Liver (tissue), 9 donors: Measurements from ENCODE around the gene CDH22. TPM values are rescaled to one million over a fixed set of nuclear protein-coding genes. Genes with fewer than 3 reads are reported as not detected.

Experiments used
- DNase-seq: peaks from one replicate; pipeline ENCODE4 v3.0.0-alpha.2; 2017; ENCODE audit warnings: low spot score
- H3K27ac ChIP-seq, 2 donors: one replicate each; pipeline ENCODE4 v1.7.0; 2013; ENCODE audit warnings: inconsistent platforms in 2 of 2, low read length in 2 of 2, control low read depth in 1 of 2, low read depth in 1 of 2, mild to moderate bottlenecking in 1 of 2
- H3K27me3 ChIP-seq, 4 donors: one replicate each; pipeline versions ENCODE4 v1.6.1 to v1.7.0; 2013; ENCODE audit warnings: low read length in 3 of 4, inconsistent platforms in 1 of 4, mild to moderate bottlenecking in 1 of 4, moderate library complexity in 1 of 4; ENCODE audit not compliant: control insufficient read depth in 4 of 4, insufficient read depth in 4 of 4
- H3K36me3 ChIP-seq, 4 donors: one replicate each; pipeline versions ENCODE4 v1.6.1 to v1.7.0; 2013; ENCODE audit warnings: low read length in 3 of 4, mild to moderate bottlenecking in 3 of 4, low read depth in 1 of 4, moderate library complexity in 1 of 4; ENCODE audit not compliant: control insufficient read depth in 4 of 4, insufficient read depth in 3 of 4
- H3K4me1 ChIP-seq, 4 donors: one replicate each; pipeline versions ENCODE4 v1.6.1 to v1.7.0; 2013; ENCODE audit warnings: low read length in 3 of 4, mild to moderate bottlenecking in 3 of 4, moderate library complexity in 1 of 4; ENCODE audit not compliant: control insufficient read depth in 4 of 4, insufficient read depth in 4 of 4
- H3K4me3 ChIP-seq, 3 donors: one replicate each; pipeline versions ENCODE4 v1.6.1 to v1.7.0; 2013; ENCODE audit warnings: low read length in 3 of 3, control low read depth in 1 of 3, low read depth in 1 of 3, mild to moderate bottlenecking in 1 of 3
- H3K9ac ChIP-seq, 2 donors: one replicate each; pipeline ENCODE4 v1.7.0; 2013; ENCODE audit warnings: low read length in 2 of 2, mild to moderate bottlenecking in 2 of 2, moderate library complexity in 2 of 2, control low read depth in 1 of 2, low read depth in 1 of 2
- H3K9me3 ChIP-seq, 4 donors: one replicate each; pipeline versions ENCODE4 v1.6.1 to v1.7.0; 2013; ENCODE audit warnings: low read length in 3 of 4; ENCODE audit not compliant: control insufficient read depth in 4 of 4
- FOXA1 ChIP-seq: IDR thresholded peaks from 2 replicates; pipeline ENCODE4 v1.6.1; 2016; ENCODE audit warnings: antibody characterized with exemption
- FOXA2 ChIP-seq: IDR thresholded peaks from 2 replicates; pipeline ENCODE4 v1.6.1; 2016; ENCODE audit warnings: antibody characterized with exemption
- HNF4A ChIP-seq, 2 donors: conservative IDR thresholded peaks; 2 replicates each; pipeline ENCODE4 v1.6.1; 2016; ENCODE audit warnings: antibody characterized with exemption in 2 of 2, mild to moderate bottlenecking in 2 of 2
- HNF4G ChIP-seq: IDR thresholded peaks from 2 replicates; pipeline ENCODE4 v1.6.1; 2016; ENCODE audit warnings: antibody characterized with exemption
- JUND ChIP-seq, 2 donors: IDR thresholded peaks; 2 replicates each; pipeline ENCODE4 v1.6.1; 2016; ENCODE audit warnings: antibody characterized with exemption in 2 of 2
- RAD21 ChIP-seq, 2 donors: IDR thresholded peaks; 2 replicates each; pipeline ENCODE4 v1.6.1; 2016; ENCODE audit warnings: antibody characterized with exemption in 2 of 2, mild to moderate bottlenecking in 2 of 2
- RXRA ChIP-seq, 2 donors: IDR thresholded peaks; 2 replicates each; pipeline ENCODE4 v1.6.1; 2017 to 2018; ENCODE audit warnings: antibody characterized with exemption in 2 of 2, mild to moderate bottlenecking in 1 of 2
- SP1 ChIP-seq: IDR thresholded peaks from 2 replicates; pipeline ENCODE4 v1.6.1; 2018; ENCODE audit warnings: antibody characterized with exemption, mild to moderate bottlenecking
- WGBS: extraction: QIAGEN DNeasy Blood & Tissue Kit; methylation state at CpG from one replicate; pipeline ENCODE4 v1.1.7; 2013; 5-methylcytosine and 5-hydroxymethylcytosine counted together
- polyA plus RNA-seq, 2 donors: library from polyadenylated mRNA; stranded (reverse) in 1 of 2; unstranded in 1 of 2; fragments of 200-250 nt in 1 of 2; fragments of >200 nt in 1 of 2; fragmentation: Nextera tagmentation in 1 of 2; extraction: Ambion mirVana in 1 of 2; gene quantifications; one replicate each; pipeline versions ENCODE4 v1.2.1 to v1.2.3, GENCODE V29; 2013 to 2015
- total RNA-seq, 2 donors: library from RNA; depleted of rRNA; stranded (reverse); fragments of >200 nt; gene quantifications; one replicate each; pipeline ENCODE4 v1.2.3, GENCODE V29; 2014
- TF ChIP-seq, protein P1 (sequence below): IDR thresholded peaks from 2 replicates; pipeline ENCODE4 v1.6.1; 2016; ENCODE audit warnings: antibody characterized with exemption, mild to moderate bottlenecking
- TF ChIP-seq, protein P2 (sequence below): IDR thresholded peaks from 2 replicates; pipeline ENCODE4 v1.6.1; 2016; ENCODE audit warnings: antibody characterized with exemption
- TF ChIP-seq, protein P3 (sequence below): fragments of 150-350 bp; IDR thresholded peaks from 2 replicates; pipeline ENCODE4 v1.5.1; 2017; ENCODE audit warnings: improper control_type of control experiment, low read depth, low read length; ENCODE audit not compliant: missing input control
- TF ChIP-seq, protein P4 (sequence below): IDR thresholded peaks from 2 replicates; pipeline ENCODE4 v1.6.1; 2016; ENCODE audit warnings: antibody characterized with exemption
- donor health status: healthy.
- donor health status: healthy.
- donor health status: healthy.
- donor health status: healthy.
- donor health status: healthy.

Gene CDH22
- total and polyA plus RNA-seq, 4 donors = 0.02 TPM; not detected in 3

DNA sequence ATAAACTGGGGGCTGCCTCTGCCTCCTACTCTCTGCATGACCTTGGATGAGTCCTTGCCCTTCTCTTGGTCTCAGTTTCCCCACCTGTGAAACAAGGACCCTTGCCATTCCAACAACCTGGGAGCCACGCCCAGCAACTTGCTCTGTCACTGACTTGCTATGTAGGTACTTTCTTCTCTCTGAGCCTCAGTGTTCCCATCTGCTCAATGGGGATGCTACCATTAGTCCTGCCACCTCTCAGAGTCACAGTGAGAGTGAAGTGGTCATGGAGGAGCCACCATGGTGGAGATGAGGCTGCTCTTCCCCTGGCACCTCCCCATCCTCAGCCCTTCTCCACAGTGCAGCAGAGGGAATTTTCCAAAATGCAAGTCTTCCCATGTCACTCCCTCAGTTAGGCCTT lies 70.6 kb downstream of the CDH22 start:
- TF ChIP-seq JUND (IDR thresholded peaks at IDR 0.05) (no peak), RXRA (IDR thresholded peaks at IDR 0.05) (no peak), HNF4G (no peak), HNF4A (conservative IDR thresholded peaks at IDR 0.05) (no peak), FOXA2 (no peak)
- TF ChIP-seq, protein P1, sequence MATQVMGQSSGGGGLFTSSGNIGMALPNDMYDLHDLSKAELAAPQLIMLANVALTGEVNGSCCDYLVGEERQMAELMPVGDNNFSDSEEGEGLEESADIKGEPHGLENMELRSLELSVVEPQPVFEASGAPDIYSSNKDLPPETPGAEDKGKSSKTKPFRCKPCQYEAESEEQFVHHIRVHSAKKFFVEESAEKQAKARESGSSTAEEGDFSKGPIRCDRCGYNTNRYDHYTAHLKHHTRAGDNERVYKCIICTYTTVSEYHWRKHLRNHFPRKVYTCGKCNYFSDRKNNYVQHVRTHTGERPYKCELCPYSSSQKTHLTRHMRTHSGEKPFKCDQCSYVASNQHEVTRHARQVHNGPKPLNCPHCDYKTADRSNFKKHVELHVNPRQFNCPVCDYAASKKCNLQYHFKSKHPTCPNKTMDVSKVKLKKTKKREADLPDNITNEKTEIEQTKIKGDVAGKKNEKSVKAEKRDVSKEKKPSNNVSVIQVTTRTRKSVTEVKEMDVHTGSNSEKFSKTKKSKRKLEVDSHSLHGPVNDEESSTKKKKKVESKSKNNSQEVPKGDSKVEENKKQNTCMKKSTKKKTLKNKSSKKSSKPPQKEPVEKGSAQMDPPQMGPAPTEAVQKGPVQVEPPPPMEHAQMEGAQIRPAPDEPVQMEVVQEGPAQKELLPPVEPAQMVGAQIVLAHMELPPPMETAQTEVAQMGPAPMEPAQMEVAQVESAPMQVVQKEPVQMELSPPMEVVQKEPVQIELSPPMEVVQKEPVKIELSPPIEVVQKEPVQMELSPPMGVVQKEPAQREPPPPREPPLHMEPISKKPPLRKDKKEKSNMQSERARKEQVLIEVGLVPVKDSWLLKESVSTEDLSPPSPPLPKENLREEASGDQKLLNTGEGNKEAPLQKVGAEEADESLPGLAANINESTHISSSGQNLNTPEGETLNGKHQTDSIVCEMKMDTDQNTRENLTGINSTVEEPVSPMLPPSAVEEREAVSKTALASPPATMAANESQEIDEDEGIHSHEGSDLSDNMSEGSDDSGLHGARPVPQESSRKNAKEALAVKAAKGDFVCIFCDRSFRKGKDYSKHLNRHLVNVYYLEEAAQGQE = no peak
- Histone ChIP-seq H3K27ac (no peak overlapping the region), H3K9me3 (no peaks in the 10 kb centered on the region), H3K4me3 (no peak overlapping the region), H3K4me1 (no peaks in the 10 kb centered on the region), H3K9ac (no peak overlapping the region), H3K27me3 (peaks cover 0 to 5% (median 0%) of the 10 kb centered on the region in 4 donors), H3K36me3 (no peaks in the 10 kb centered on the region)
- WGBS = 34% methylated on average over 1 of the region's 1 CpG
- no peak for DNase-seq

DNA sequence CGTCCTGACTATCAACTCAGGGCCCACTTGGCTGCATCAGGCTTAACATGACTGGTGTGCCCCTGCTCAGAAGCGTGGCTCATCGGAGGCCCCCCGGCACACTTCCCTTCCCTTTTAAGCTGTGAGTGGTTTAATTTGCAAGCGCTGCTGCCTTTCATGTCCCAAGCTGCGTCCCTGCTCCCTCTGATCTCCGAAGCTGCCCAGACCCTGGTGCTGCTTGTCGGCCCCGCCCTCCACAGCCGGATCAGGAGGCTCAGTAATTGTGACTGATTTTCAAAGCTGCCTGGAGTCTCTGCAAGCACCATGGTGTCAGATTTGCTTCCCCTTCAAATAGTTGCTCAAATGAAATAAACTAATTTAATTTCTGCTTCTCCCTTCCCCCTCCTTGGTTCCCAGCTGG lies 71.1 kb downstream of the CDH22 start:
- Histone ChIP-seq H3K4me3 (no peak overlapping the region), H3K4me1 (no peaks in the 10 kb centered on the region), H3K27me3 (peaks cover 0 to 5% (median 0%) of the 10 kb centered on the region in 4 donors), H3K36me3 (no peaks in the 10 kb centered on the region), H3K9me3 (no peaks in the 10 kb centered on the region), H3K9ac (no peak overlapping the region), H3K27ac (no peak overlapping the region)
- TF ChIP-seq, protein P2, sequence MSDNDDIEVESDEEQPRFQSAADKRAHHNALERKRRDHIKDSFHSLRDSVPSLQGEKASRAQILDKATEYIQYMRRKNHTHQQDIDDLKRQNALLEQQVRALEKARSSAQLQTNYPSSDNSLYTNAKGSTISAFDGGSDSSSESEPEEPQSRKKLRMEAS = no peak
- TF ChIP-seq RAD21 (IDR thresholded peaks at IDR 0.05) = no peak
- no peak for TF ChIP-seq HNF4G
- no peak for TF ChIP-seq FOXA1
- TF ChIP-seq, protein P3, sequence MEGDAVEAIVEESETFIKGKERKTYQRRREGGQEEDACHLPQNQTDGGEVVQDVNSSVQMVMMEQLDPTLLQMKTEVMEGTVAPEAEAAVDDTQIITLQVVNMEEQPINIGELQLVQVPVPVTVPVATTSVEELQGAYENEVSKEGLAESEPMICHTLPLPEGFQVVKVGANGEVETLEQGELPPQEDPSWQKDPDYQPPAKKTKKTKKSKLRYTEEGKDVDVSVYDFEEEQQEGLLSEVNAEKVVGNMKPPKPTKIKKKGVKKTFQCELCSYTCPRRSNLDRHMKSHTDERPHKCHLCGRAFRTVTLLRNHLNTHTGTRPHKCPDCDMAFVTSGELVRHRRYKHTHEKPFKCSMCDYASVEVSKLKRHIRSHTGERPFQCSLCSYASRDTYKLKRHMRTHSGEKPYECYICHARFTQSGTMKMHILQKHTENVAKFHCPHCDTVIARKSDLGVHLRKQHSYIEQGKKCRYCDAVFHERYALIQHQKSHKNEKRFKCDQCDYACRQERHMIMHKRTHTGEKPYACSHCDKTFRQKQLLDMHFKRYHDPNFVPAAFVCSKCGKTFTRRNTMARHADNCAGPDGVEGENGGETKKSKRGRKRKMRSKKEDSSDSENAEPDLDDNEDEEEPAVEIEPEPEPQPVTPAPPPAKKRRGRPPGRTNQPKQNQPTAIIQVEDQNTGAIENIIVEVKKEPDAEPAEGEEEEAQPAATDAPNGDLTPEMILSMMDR = no peak
- TF ChIP-seq, protein P4, sequence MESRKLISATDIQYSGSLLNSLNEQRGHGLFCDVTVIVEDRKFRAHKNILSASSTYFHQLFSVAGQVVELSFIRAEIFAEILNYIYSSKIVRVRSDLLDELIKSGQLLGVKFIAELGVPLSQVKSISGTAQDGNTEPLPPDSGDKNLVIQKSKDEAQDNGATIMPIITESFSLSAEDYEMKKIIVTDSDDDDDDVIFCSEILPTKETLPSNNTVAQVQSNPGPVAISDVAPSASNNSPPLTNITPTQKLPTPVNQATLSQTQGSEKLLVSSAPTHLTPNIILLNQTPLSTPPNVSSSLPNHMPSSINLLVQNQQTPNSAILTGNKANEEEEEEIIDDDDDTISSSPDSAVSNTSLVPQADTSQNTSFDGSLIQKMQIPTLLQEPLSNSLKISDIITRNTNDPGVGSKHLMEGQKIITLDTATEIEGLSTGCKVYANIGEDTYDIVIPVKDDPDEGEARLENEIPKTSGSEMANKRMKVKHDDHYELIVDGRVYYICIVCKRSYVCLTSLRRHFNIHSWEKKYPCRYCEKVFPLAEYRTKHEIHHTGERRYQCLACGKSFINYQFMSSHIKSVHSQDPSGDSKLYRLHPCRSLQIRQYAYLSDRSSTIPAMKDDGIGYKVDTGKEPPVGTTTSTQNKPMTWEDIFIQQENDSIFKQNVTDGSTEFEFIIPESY = no peak
- TF ChIP-seq FOXA2 = no peak
- TF ChIP-seq SP1 = no peak
- WGBS = 12% methylated on average over 10 of the region's 10 CpGs
- DNase-seq = no peak
